NCI-H2029 treated with DMSO at 0.1 percent for 48 hours (cell line): Measurements from ENCODE around the gene SCRN2.

Experiments
- DNase-seq: peaks from one replicate; lab custom pipeline; 2025; lab: John Stamatoyannopoulos, UW

The SCRN2 gene

GRCh38 chr17:47872019-47872650 is 31.1 kb upstream of the SCRN2 start:
- DNase-seq = no peak

GRCh38 chr17:47871048-47871447 is 30.0 kb upstream of the SCRN2 start:
- no peak for DNase-seq

GRCh38 chr17:47870056-47870455 is 29.0 kb upstream of the SCRN2 start:
- no peak for DNase-seq

- DNase-seq = no peak
Observed at GRCh38 chr17:47869114-47869513, 28.0 kb upstream of the SCRN2 start.

GRCh38 chr17:47867813-47868533 is 26.9 kb upstream of the SCRN2 start:
- DNase-seq = no peak

- no peak for DNase-seq
Observed at GRCh38 chr17:47866941-47867340, 25.9 kb upstream of the SCRN2 start.

- no peak for DNase-seq
Observed at GRCh38 chr17:47864791-47865216, 23.7 kb upstream of the SCRN2 start.

- DNase-seq = no peak
Observed at GRCh38 chr17:47862621-47863440, 21.8 kb upstream of the SCRN2 start.

- no peak for DNase-seq
Observed at GRCh38 chr17:47860386-47860785, 19.3 kb upstream of the SCRN2 start.

- DNase-seq = no peak
Observed at GRCh38 chr17:47857551-47858455, 16.7 kb upstream of the SCRN2 start.

GRCh38 chr17:47856830-47857229 is 15.8 kb upstream of the SCRN2 start:
- no peak for DNase-seq

GRCh38 chr17:47855737-47856136 is 14.7 kb upstream of the SCRN2 start:
- no peak for DNase-seq

GRCh38 chr17:47853616-47854015 is 12.5 kb upstream of the SCRN2 start:
- no peak for DNase-seq

- no peak for DNase-seq
Observed at GRCh38 chr17:47852113-47852949, 11.3 kb upstream of the SCRN2 start.

- DNase-seq = no peak
Observed at GRCh38 chr17:47851764-47852112, 10.7 kb upstream of the SCRN2 start.

- DNase-seq = peak; percentile 43
Observed at GRCh38 chr17:47850692-47851573, 9.9 kb upstream of the SCRN2 start, which contains the start of gene SP6. TSS of gene SP6 (minus strand) at chr17:47851163. CDS start at chr17:47848429, 2,734 bp downstream.

GRCh38 chr17:47850373-47850691 is 9.3 kb upstream of the SCRN2 start:
- DNase-seq = no peak

GRCh38 chr17:47848198-47848513 is 7.1 kb upstream of the SCRN2 start:
- no peak for DNase-seq

- DNase-seq = no peak
Observed at GRCh38 chr17:47847341-47848197, 6.5 kb upstream of the SCRN2 start.
